OCI-LY1 (cell line): ENCODE data around the gene ITIH3.

Source experiments
- H2AFZ ChIP-seq: fragments of 200-600 bp; sonication (generic), shearing (Covaris generic); 2 replicates; pipeline ENCODE4 v1.6.0; 2014; ENCODE audit warnings: antibody characterized with exemption, mild to moderate bottlenecking, low read length
- H3F3A ChIP-seq: fragments of 200-600 bp; sonication (generic), shearing (Covaris generic); 2 replicates; pipeline ENCODE4 v1.6.0; 2014; ENCODE audit warnings: mild to moderate bottlenecking, antibody characterized with exemption, low read length, moderate library complexity; ENCODE audit not compliant: insufficient read depth
- H3K27ac ChIP-seq: fragments of 200-600 bp; sonication (generic); 2 replicates; pipeline ENCODE4 v1.5.1; 2014; ENCODE audit warnings: low read length, mixed run types, mild to moderate bottlenecking, low read depth; ENCODE audit not compliant: poor library complexity, severe bottlenecking
- H3K27me3 ChIP-seq: fragments of 200-600 bp; sonication (generic); 2 replicates; pipeline ENCODE4 v1.6.0; 2014; ENCODE audit warnings: antibody characterized with exemption, mild to moderate bottlenecking, low read length, moderate library complexity; ENCODE audit not compliant: insufficient read depth
- H3K36me3 ChIP-seq: fragments of 200-600 bp; sonication (generic); 2 replicates; pipeline ENCODE4 v1.6.1; 2014; ENCODE audit warnings: mild to moderate bottlenecking, antibody characterized with exemption, low read length, moderate library complexity, mixed read lengths; ENCODE audit not compliant: insufficient read depth
- H3K4me1 ChIP-seq: fragments of 200-600 bp; sonication (generic); 2 replicates; pipeline ENCODE4 v1.5.1; 2014; ENCODE audit warnings: mild to moderate bottlenecking, low read length, moderate library complexity; ENCODE audit not compliant: insufficient read depth, severe bottlenecking
- H3K4me2 ChIP-seq: fragments of 200-600 bp; sonication (generic), shearing (Covaris generic); 2 replicates; pipeline ENCODE4 v1.6.1; 2014; ENCODE audit warnings: low read length
- H3K4me3 ChIP-seq: fragments of 200-600 bp; sonication (generic); 2 replicates; pipeline ENCODE4 v1.5.1; 2014; ENCODE audit warnings: low read length, low read depth, mild to moderate bottlenecking, mixed read lengths; ENCODE audit not compliant: poor library complexity, severe bottlenecking
- H3K79me2 ChIP-seq: fragments of 200-600 bp; shearing (Covaris generic); 2 replicates; pipeline ENCODE4 v1.6.1; 2016; ENCODE audit warnings: mixed run types, low read length, mixed read lengths; ENCODE audit not compliant: insufficient read depth
- H3K9ac ChIP-seq: fragments of 200-600 bp; sonication (generic), shearing (Covaris generic); 2 replicates; pipeline ENCODE4 v1.6.1; 2014; ENCODE audit warnings: mild to moderate bottlenecking, low read length, mixed read lengths
- H3K9me2 ChIP-seq: fragments of 200-600 bp; sonication (generic), shearing (Covaris generic); 2 replicates; pipeline ENCODE4 v1.6.1; 2014; ENCODE audit warnings: low read depth, mild to moderate bottlenecking, low read length, mixed read lengths
- H3K9me3 ChIP-seq: fragments of 200-600 bp; shearing (Covaris generic); 2 replicates; pipeline ENCODE4 v1.6.1; 2014; ENCODE audit warnings: low read length, mixed read lengths
- H4K20me1 ChIP-seq: fragments of 200-600 bp; sonication (generic), shearing (Covaris generic); 2 replicates; pipeline ENCODE4 v1.6.0; 2016; ENCODE audit warnings: mild to moderate bottlenecking, low read length; ENCODE audit not compliant: insufficient read depth
- EZH2 ChIP-seq: fragments of 200-600 bp; sonication (generic), shearing (Covaris generic); IDR thresholded peaks from 2 replicates; pipeline ENCODE4 v1.8.0; 2017; ENCODE audit warnings: borderline replicate concordance, mixed run types, mild to moderate bottlenecking, antibody characterized with exemption, low read length, moderate library complexity, mixed read lengths
- TF ChIP-seq, protein P1 (sequence below): fragments of 200-600 bp; sonication (generic), shearing (Covaris generic); IDR thresholded peaks from 2 replicates; pipeline ENCODE4 v1.5.1; 2017; ENCODE audit warnings: mild to moderate bottlenecking, antibody characterized with exemption, low read length, moderate library complexity, mixed read lengths

The ITIH3 gene

GRCh38 chr3:52816199-52816598 is 21.6 kb downstream of the ITIH3 start:
- no peaks in the 10 kb centered on the region for H3K4me1 ChIP-seq
- H3K27me3 ChIP-seq = no peaks in the 10 kb centered on the region
- no peak overlapping the region for H2AFZ ChIP-seq
- no peaks in the 10 kb centered on the region for H3K36me3 ChIP-seq
- H3K9me2 ChIP-seq = no peaks in the 10 kb centered on the region
- H3K9ac ChIP-seq = no peak overlapping the region
- no peaks in the 10 kb centered on the region for H4K20me1 ChIP-seq
- no peak overlapping the region for H3K4me3 ChIP-seq
- no peaks in the 10 kb centered on the region for H3K9me3 ChIP-seq
- no peak overlapping the region for H3K4me2 ChIP-seq
- H3F3A ChIP-seq = no peaks in the 10 kb centered on the region
- H3K27ac ChIP-seq = no peak overlapping the region
- H3K79me2 ChIP-seq = no peaks in the 10 kb centered on the region
- TF ChIP-seq, protein P1, sequence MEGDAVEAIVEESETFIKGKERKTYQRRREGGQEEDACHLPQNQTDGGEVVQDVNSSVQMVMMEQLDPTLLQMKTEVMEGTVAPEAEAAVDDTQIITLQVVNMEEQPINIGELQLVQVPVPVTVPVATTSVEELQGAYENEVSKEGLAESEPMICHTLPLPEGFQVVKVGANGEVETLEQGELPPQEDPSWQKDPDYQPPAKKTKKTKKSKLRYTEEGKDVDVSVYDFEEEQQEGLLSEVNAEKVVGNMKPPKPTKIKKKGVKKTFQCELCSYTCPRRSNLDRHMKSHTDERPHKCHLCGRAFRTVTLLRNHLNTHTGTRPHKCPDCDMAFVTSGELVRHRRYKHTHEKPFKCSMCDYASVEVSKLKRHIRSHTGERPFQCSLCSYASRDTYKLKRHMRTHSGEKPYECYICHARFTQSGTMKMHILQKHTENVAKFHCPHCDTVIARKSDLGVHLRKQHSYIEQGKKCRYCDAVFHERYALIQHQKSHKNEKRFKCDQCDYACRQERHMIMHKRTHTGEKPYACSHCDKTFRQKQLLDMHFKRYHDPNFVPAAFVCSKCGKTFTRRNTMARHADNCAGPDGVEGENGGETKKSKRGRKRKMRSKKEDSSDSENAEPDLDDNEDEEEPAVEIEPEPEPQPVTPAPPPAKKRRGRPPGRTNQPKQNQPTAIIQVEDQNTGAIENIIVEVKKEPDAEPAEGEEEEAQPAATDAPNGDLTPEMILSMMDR = no peak
- TF ChIP-seq EZH2 = no peak

- Histone ChIP-seq H3K27me3 (no peaks in the 10 kb centered on the region), H2AFZ (no peak overlapping the region), H3K27ac (no peak overlapping the region), H4K20me1 (no peaks in the 10 kb centered on the region), H3K4me2 (no peak overlapping the region), H3K9me2 (no peaks in the 10 kb centered on the region), H3K79me2 (no peaks in the 10 kb centered on the region), H3K9ac (no peak overlapping the region), H3F3A (no peaks in the 10 kb centered on the region), H3K36me3 (no peaks in the 10 kb centered on the region), H3K4me1 (no peaks in the 10 kb centered on the region), H3K4me3 (no peak overlapping the region), H3K9me3 (no peaks in the 10 kb centered on the region)
- no peak for TF ChIP-seq EZH2
- TF ChIP-seq, protein P1 = no peak
Measured at GRCh38 chr3:52816654-52817053, 22.1 kb downstream of the ITIH3 start.

- H3K9ac ChIP-seq = no peak overlapping the region
- no peak for TF ChIP-seq EZH2
- TF ChIP-seq, protein P1 = no peak
- H3K9me2 ChIP-seq = no peaks in the 10 kb centered on the region
- no peaks in the 10 kb centered on the region for H3K79me2 ChIP-seq
- H3F3A ChIP-seq = no peaks in the 10 kb centered on the region
- no peak overlapping the region for H3K4me3 ChIP-seq
- no peaks in the 10 kb centered on the region for H4K20me1 ChIP-seq
- H3K4me1 ChIP-seq = no peaks in the 10 kb centered on the region
- H3K9me3 ChIP-seq = no peaks in the 10 kb centered on the region
- no peak overlapping the region for H3K4me2 ChIP-seq
- no peaks in the 10 kb centered on the region for H3K27me3 ChIP-seq
- no peak overlapping the region for H3K27ac ChIP-seq
- no peak overlapping the region for H2AFZ ChIP-seq
- no peaks in the 10 kb centered on the region for H3K36me3 ChIP-seq
Measured at GRCh38 chr3:52817221-52817620, 22.6 kb downstream of the ITIH3 start.
